HEK293 (cell line): ENCODE results near the gene HTR1B.

ENCODE experiments used
- CTCF ChIP-seq: fragments of 450-650 bp; formaldehyde crosslinking; IDR thresholded peaks from 2 replicates; pipeline ENCODE4 v1.5.1; 2016; ENCODE audit warnings: missing biosample characterization, missing genetic modification characterization
- GLI2 ChIP-seq: fragments of 450-650 bp; formaldehyde crosslinking; IDR thresholded peaks from 2 replicates; pipeline ENCODE4; 2017; ENCODE audit warnings: missing biosample characterization, missing genetic modification characterization, low read depth, borderline replicate concordance
- REPIN1 ChIP-seq: fragments of 450-650 bp; formaldehyde crosslinking; IDR thresholded peaks from 2 replicates; pipeline ENCODE4 v1.5.1; 2017; ENCODE audit warnings: missing biosample characterization, missing genetic modification characterization, low read depth
- ZEB2 ChIP-seq: fragments of 450-650 bp; formaldehyde crosslinking; IDR thresholded peaks from 2 replicates; pipeline ENCODE4 v1.5.1; 2016; ENCODE audit warnings: missing biosample characterization, missing genetic modification characterization
- ZNF132 ChIP-seq: fragments of 450-650 bp; formaldehyde crosslinking; IDR thresholded peaks from 2 replicates; pipeline ENCODE4 v1.5.1; 2017; ENCODE audit warnings: missing biosample characterization, missing genetic modification characterization, borderline replicate concordance
- ZNF133 ChIP-seq: fragments of 450-650 bp; formaldehyde crosslinking; IDR thresholded peaks from 2 replicates; pipeline ENCODE4 v1.5.1; 2016; ENCODE audit warnings: missing biosample characterization, missing genetic modification characterization
- ZNF837 ChIP-seq: fragments of 450-650 bp; formaldehyde crosslinking; IDR thresholded peaks from 2 replicates; pipeline ENCODE4 v1.5.1; 2016; ENCODE audit warnings: missing biosample characterization, missing genetic modification characterization

- TF ChIP-seq REPIN1 (tag by site-specific recombination) (no peak), ZNF133 (tag by site-specific recombination) (no peak), CTCF (tag by site-specific recombination) (no peak), GLI2 (no peak), ZEB2 (tag by site-specific recombination) (no peak), ZNF132 (no peak), ZNF837 (tag by site-specific recombination) (no peak)
Measured at GRCh38 chr6:77458421-77458820, 4.9 kb downstream of the HTR1B start.
